ENCODE data around the gene KNL1. TPM values are rescaled to one million over a fixed set of nuclear protein-coding genes. Genes with fewer than 3 reads are reported as not detected.
A peak's percentile ranks its signal among the peaks of the same experiment; 100 is the strongest.

Gene KNL1
- total RNA-seq, 1 donor from 2014 or later = 3.8 TPM

DNA sequence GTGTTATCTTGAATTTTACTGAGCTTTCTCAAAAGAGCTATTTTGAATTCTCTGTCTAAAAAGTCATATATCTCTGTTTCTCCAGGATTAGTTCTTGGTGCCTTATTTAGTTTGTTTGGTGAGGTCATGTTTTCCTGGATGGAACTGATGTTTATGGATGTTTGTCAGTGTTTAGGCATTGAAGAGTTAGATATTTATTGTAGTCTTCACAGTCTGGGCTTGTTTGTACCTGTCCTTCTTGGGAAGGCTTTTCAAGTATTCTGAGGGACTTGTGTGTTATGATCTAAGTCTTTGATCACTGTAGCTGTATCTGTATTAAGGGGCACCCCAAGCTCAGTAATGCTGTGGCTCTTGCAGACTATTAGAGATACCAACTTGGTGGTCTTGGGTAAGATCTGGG, 90.3 kb downstream of the KNL1 start:
- DNase-seq (ENCODE audit: low read depth) = no peak

DNA sequence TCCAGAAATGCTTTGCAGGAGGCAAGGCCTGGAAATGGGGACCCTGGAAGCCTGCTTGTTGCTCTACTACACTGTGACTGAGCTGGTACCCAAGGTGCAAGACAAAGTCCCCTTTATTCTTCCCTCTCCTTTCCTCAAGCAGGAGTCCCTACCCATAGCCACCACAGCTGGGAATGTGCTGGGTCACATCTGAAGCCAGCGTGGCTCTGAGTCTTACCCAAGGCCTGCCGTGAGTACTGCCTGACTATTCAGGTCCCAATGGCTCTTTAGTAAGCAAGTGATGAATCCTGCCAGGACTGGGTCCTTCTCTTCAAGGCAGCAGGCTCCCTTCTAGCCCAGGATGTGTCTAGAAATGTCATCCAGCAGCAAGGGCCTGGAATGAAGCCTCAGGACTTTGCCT, 91.3 kb downstream of the KNL1 start:
- Histone ChIP-seq H3K36me3 (ENCODE audit: control insufficient read depth, insufficient read depth, low read length) (no peaks in the 10 kb centered on the region), H3K4me3 (ENCODE audit: low read depth, low read length) (no peak overlapping the region), H3K27me3 (ENCODE audit: control insufficient read depth, insufficient read depth, low read length) (no peaks in the 10 kb centered on the region)
- TF ChIP-seq, protein P1, sequence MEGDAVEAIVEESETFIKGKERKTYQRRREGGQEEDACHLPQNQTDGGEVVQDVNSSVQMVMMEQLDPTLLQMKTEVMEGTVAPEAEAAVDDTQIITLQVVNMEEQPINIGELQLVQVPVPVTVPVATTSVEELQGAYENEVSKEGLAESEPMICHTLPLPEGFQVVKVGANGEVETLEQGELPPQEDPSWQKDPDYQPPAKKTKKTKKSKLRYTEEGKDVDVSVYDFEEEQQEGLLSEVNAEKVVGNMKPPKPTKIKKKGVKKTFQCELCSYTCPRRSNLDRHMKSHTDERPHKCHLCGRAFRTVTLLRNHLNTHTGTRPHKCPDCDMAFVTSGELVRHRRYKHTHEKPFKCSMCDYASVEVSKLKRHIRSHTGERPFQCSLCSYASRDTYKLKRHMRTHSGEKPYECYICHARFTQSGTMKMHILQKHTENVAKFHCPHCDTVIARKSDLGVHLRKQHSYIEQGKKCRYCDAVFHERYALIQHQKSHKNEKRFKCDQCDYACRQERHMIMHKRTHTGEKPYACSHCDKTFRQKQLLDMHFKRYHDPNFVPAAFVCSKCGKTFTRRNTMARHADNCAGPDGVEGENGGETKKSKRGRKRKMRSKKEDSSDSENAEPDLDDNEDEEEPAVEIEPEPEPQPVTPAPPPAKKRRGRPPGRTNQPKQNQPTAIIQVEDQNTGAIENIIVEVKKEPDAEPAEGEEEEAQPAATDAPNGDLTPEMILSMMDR (IDR thresholded peaks at IDR 0.05; ENCODE audit: insufficient read depth, low read length, poor library complexity, severe bottlenecking) = no peak
- DNase-seq (ENCODE audit: low read depth) = no peak

More for the DNA sequence above, 90.3 kb downstream of the KNL1 start:
- Histone ChIP-seq H3K4me3 (ENCODE audit: low read depth, low read length) (no peak overlapping the region), H3K36me3 (ENCODE audit: control insufficient read depth, insufficient read depth, low read length) (no peaks in the 10 kb centered on the region), H3K27me3 (ENCODE audit: control insufficient read depth, insufficient read depth, low read length) (no peaks in the 10 kb centered on the region)
- TF ChIP-seq, protein P1 (IDR thresholded peaks at IDR 0.05; ENCODE audit: insufficient read depth, low read length, poor library complexity, severe bottlenecking) = no peak

DNA sequence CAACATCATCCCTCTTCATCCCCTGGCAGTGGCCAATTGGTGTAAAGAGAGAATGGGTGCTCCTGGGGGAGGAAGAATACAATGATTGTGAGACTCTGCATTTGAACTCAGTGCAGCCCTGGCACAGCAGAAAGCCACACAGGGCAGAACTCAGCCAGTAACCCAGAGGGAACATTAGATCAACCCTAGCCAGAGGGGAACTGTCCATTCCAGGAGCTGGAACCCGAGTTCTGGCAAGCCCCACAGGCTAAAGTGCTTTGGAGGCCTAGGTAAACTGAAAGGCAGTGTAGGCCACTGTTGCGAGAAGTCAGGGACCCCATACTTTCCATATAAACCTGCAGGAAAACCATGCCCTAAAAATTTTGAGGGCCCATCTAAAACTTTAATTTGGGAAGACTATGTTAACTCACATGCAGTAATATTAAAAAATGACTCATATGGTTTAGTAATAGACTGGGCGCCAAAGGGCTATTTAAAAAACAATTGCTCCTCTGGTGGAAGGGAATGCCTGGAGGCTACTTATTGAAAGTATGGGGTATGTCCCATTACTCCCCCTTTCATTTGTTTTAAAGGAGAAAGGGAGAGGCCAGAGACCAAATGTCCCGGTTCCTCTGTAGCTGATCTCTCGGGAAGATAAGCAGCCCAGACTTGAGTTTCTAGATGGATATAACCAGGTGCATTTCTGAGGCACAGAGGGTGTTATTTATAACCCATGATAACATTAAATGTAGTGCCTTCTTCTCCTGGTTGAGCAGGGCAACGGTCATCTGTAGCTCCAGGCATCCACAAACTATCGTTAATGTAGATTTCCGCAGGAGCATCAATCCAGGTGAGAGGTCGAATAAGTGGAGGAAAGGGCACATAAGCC, 95.1 kb downstream of the KNL1 start:
- Histone ChIP-seq H3K4me3 (ENCODE audit: low read depth, low read length) (no peak overlapping the region), H3K36me3 (ENCODE audit: control insufficient read depth, insufficient read depth, low read length) (no peaks in the 10 kb centered on the region), H3K27me3 (ENCODE audit: control insufficient read depth, insufficient read depth, low read length) (no peaks in the 10 kb centered on the region)
- TF ChIP-seq, protein P1 (IDR thresholded peaks at IDR 0.05; ENCODE audit: insufficient read depth, low read length, poor library complexity, severe bottlenecking) = no peak
- DNase-seq (ENCODE audit: low read depth) = no peak

- DNase-seq (ENCODE audit: low read depth) = no peak
These were observed 97.7 kb downstream of the KNL1 start for GRCh38 chr15:40691737-40692136.

GRCh38 chr15:40693904-40694687, 100.0 kb downstream of the KNL1 start:
- no peaks in the 10 kb centered on the region for H3K36me3 ChIP-seq (ENCODE audit: control insufficient read depth, insufficient read depth, low read length)
- H3K27me3 ChIP-seq (ENCODE audit: control insufficient read depth, insufficient read depth, low read length) = no peaks in the 10 kb centered on the region
- peak overlapping the region; percentile 99 for H3K4me3 ChIP-seq (ENCODE audit: low read depth, low read length)
- DNase-seq (ENCODE audit: low read depth) = no peak
- TF ChIP-seq, protein P1 (IDR thresholded peaks at IDR 0.05; ENCODE audit: insufficient read depth, low read length, poor library complexity, severe bottlenecking) = no peak

More at GRCh38 chr15:40691737-40692136, 97.7 kb downstream of the KNL1 start:
- Histone ChIP-seq H3K4me3 (ENCODE audit: low read depth, low read length) (no peak overlapping the region), H3K36me3 (ENCODE audit: control insufficient read depth, insufficient read depth, low read length) (no peaks in the 10 kb centered on the region), H3K27me3 (ENCODE audit: control insufficient read depth, insufficient read depth, low read length) (no peaks in the 10 kb centered on the region)
- TF ChIP-seq, protein P1 (IDR thresholded peaks at IDR 0.05; ENCODE audit: insufficient read depth, low read length, poor library complexity, severe bottlenecking) = no peak
